ENCODE measurements around the gene CAMK2A.

Gene CAMK2A

GRCh38 chr5:150188146-150188842 is 101.3 kb downstream of the CAMK2A start:
- no peak for DNase-seq (ENCODE audit: low read depth in 2 of 2)

DNA sequence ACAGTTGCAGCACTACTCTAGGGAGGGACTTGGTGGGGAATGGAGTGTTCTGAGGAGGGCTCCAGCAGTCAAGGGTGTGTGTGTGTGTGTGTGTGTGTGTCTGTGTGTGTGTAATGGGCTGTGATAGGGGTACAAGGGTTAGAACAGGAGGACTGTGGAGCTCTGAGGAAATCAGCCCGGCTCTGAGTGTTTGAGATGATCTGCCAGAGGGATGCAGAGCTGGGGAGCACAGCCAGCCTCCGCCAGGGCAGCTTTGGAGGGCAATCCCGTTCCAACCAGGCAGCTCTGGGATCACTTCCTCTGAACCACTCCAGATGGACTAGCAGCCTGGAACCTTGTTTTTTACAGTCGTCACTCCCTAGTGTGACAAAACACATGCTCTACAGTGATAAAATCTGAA is 102.7 kb downstream of the CAMK2A start:
- no peak for DNase-seq (ENCODE audit: low read depth in 2 of 2)

- DNase-seq (ENCODE audit: low read depth in 2 of 2) = no peak
Observed at GRCh38 chr5:150186137-150186536, 103.4 kb downstream of the CAMK2A start.

DNA sequence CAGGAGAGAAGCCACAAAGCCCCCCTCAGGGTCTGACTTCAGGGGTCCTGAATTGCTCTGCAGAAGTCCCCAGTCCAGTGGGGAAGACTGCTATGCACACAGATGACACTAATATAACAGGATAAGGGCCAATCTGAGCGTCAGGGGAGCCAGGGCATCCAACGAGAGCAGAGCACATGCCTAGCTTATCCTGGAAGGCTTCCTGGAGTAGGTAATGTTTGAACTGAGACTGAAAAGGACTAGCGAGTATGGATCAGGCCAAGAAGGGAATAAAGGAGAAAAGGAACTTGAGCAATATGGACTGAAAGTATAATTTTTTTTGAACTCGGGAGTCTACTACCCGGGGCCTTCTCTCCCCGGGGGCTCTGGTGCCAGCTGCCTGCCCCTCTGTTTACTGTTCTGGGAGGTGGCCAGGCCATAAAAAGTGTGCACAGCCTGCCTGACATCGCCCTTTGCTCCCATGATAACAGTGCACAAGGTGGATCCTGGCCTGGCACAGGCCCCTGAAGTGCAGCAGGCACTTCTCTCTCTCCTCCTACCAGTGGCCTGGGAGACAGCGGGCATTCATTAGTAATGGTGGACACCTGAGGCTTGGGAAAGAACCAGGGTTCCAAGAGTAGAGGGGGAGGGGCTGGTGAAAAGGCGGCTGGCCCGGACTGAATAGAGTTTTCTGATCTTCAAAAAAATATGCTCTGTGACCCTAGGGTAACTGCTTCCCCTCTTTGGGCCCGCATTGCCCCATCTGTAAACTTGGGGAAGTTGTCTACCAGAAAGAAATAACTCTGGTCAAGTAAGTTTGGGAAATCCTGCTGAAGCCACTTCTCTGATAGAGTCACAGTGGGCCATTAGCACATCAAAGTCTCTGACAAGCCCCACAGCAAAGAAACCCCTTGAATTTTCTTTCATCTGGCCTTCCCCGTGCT is 104.3 kb downstream of the CAMK2A start:
- DNase-seq (ENCODE audit: low read depth in 2 of 2) = no peak

DNA sequence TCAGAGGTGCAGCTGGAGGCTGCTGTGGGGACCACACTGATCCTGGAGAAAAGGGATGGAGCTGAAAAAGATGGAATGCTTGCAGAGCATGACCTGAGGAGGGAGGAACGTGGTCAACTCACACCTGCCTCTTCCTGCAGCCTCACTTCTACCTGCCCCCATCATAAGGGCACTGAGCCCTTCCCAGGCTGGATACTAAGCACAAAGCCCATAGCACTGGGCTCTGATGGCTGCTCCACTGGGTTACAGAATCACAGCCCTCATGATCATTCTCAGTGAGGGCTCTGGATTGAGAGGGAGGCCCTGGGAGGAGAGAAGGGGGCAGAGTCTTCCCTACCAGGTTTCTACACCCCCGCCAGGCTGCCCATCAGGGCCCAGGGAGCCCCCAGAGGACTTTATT is 105.6 kb downstream of the CAMK2A start:
- no peak for DNase-seq (ENCODE audit: low read depth in 2 of 2)

DNA sequence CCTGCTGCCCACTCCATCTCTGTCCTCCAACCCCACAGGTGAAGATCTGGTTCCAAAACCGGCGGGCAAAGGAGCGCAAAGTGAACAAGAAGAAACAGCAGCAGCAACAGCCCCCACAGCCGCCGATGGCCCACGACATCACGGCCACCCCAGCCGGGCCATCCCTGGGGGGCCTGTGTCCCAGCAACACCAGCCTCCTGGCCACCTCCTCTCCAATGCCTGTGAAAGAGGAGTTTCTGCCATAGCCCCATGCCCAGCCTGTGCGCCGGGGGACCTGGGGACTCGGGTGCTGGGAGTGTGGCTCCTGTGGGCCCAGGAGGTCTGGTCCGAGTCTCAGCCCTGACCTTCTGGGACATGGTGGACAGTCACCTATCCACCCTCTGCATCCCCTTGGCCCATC is 106.1 kb downstream of the CAMK2A start:
- DNase-seq (ENCODE audit: low read depth in 2 of 2) = no peak

DNA sequence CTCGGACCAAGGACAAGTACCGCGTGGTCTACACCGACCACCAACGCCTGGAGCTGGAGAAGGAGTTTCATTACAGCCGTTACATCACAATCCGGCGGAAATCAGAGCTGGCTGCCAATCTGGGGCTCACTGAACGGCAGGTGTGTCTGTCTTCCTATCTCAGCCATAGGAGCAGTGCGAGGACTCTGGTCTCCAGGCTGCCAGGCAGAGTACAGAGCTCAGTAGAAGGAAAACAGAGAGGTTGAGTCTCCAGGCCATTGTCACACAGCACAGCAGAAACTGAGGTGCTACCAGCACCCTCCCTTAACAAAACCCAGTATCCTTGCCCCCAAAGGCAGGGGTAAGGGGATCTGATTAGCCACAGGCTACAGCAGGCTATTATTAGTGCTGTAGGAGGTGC is 106.8 kb downstream of the CAMK2A start:
- no peak for DNase-seq (ENCODE audit: low read depth in 2 of 2)

DNA sequence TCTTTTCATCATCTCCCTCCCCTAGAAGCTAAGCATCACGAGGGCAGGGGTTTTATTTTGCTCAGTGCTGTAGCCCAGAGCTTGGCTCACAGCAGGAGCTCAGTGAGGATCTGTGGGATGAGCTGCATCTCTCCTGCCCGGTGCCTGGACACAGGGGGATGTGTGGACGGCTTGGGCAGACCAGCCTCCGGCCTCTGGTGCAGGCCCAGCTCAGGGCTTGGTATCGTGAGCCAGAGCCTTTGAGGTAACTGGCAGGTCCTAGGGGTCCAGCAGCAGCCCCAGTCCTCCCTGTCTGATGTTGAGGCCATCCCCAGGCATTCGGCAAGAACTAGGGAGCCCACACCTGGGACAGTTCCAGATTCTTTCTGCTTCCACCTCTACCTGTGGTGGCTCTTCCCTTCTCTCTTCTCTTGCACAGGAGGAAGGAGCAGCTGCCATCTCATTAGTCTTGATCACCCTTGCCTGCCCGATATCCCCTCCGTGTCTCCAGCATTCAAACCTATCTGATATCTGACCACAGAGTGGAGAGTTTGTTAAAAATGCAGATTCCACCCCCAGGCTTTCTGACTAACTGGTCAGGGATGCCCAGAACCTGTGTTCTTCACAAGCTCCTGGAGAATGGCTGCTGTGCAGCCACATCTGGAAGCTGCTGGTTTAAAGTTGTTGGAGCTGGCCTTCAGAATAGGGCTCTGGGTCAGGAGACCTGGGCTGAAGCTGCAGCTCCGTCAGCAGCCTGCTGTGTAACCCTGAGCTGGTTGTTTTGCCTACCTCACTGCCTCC is 107.6 kb downstream of the CAMK2A start:
- no peak for DNase-seq (ENCODE audit: low read depth in 2 of 2)

DNA sequence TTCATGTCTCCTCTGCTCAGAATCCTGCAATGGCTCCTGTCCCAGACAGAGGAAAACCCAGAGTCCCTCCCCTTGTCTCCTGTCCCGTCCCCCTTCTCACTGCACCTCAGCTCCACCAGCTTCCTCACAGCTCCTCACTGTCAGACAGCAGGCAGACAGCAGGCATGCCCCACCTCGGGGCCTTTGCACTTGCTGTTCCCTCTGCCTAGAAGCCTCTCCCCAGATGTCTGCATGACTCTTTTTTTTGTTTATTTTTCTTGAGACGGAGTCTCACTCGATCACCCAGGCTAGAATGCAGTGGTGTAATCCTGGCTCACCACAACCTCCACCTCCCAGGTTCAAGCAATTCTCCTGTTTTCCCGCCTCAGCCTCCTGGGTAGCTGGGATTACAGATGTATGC is 108.5 kb downstream of the CAMK2A start:
- DNase-seq (ENCODE audit: low read depth in 2 of 2) = no peak

DNA sequence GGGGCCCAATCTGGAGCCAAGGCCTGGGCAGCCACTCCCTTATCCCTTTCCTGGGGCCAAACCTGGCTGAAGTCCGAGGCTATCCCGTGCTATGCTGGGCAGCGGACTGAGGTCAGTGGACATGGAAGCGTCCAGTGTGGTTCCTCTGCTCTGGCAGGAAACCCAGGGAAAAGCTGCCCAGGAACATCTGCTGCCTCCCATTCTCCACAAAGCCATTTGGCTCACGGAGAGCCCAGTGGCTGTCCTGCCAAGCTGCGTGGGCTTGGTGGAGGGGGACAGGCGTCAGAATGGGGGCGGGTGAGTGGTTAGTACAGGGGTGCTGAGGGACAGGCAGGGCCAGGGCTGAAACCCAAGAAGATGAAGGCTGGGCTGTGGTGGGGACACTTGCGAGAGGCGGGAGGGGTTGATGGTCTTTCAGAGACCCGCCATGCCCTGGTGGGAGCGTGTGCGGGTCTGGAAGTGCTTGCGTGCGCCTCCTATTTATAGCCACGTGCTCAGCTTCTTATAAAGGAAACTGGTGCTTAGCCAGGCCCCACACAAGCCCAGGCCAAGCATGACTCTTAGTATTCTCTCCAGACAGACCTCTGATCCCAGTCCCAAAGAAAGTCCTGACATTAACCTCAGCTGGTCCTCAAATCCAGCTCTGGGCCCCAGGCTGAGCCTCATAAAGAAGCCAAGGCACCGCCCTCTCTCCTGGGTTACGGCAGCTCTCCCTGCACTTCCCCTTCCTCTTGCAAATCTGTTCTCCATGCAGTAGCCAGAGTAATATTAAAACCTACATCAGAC is 109.1 kb downstream of the CAMK2A start:
- no peak for DNase-seq (ENCODE audit: low read depth in 2 of 2)

DNA sequence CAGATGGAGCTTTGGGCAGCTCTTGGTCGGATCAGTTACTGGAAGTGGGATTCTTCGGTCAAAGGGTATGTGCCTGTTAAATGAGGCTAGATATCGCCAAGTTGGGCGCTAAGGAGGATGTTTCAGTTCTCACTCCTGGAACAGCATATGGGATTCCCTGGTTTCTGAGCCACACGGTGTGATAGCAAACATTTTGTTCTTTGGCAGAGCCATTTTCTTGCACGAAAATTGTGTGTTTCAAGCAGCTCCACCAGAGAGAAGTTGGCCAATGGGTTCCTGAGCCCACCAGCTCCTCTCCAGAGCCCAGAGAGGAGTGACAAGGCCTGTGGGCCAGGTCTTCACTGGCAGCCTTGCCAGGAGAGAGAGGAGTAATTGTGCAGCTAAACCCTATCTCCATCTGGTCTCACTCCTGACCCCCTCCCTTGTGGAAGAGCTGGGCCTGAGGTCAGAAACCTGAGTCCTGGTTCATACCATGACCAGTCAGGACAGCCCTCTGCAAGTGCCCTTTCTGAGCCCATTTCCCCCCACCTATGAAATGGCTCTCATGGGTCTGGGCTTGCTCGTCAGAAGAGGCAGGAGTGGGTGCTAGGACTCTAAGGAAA is 110.5 kb downstream of the CAMK2A start:
- DNase-seq (ENCODE audit: low read depth in 2 of 2) = no peak

- DNase-seq (ENCODE audit: low read depth in 2 of 2) = no peak
Observed at GRCh38 chr5:150178262-150178661, 111.3 kb downstream of the CAMK2A start.

GRCh38 chr5:150177721-150178120 is 111.9 kb downstream of the CAMK2A start:
- no peak for DNase-seq (ENCODE audit: low read depth in 2 of 2)

- DNase-seq (ENCODE audit: low read depth in 2 of 2) = no peak
Observed at GRCh38 chr5:150176745-150177477, 112.7 kb downstream of the CAMK2A start.

DNA sequence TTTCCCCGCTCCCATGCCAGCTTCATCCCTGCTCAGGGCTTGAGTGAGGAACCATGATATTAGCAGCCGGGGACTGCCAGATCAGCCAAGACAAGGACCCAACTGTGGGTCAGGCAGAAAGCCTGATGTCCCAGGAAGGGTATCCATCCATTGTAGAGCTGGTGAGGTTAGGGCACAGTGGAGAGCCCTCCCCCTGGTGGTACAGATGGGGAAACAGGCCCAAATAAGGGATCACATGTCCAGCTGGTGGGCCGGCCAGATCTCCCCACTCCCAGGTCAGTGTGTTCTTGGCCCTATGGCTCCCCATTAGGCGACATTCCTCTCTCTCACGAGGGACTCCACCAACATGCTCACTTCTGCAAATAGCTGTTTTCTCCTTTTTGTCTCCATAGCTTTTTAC is 114.0 kb downstream of the CAMK2A start:
- DNase-seq (ENCODE audit: low read depth in 2 of 2) = no peak

DNA sequence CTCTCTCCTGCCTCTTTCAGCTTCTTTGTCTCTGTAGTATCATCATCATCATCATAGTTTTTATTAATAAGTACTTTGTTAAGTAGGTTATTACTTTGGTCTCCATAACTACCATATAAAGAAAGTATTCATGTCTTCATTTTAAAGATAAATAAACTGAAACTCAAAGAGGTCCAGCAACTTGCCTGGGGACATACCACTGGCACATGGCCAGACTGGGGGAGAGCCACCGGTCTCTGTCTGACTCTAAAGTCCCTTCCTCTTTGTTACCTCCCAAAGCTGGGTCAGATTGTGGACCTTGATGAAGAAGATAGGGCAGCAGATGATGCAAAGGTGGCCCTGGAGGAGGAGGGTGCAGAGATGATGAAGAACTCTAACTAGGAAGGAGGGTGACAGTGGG is 114.5 kb downstream of the CAMK2A start:
- no peak for DNase-seq (ENCODE audit: low read depth in 2 of 2)

DNA sequence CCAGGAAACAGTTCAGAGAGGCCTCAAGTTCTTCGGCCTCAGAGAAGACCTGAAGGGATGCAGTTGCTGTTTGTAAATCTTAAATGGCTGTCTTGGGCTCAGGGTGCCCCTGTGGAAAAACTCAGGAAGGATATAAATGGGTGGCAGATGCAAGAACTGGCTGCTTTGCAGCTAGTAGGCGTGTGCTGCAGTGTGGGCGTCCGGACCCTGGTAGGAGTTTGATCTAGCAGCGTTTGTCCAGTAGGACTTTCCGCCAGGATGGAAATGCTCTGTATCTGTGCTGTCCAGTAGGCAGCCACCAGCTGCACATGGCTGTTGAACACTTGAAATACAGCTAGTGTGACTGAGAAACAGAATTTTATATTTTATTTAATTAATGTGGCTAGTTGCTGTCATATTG is 115.3 kb downstream of the CAMK2A start:
- DNase-seq (ENCODE audit: low read depth in 2 of 2) = no peak

- DNase-seq (ENCODE audit: low read depth in 2 of 2) = no peak
Observed at GRCh38 chr5:150173161-150173560, 116.4 kb downstream of the CAMK2A start.

GRCh38 chr5:150172556-150172955 is 117.0 kb downstream of the CAMK2A start:
- DNase-seq (ENCODE audit: low read depth in 2 of 2) = no peak

DNA sequence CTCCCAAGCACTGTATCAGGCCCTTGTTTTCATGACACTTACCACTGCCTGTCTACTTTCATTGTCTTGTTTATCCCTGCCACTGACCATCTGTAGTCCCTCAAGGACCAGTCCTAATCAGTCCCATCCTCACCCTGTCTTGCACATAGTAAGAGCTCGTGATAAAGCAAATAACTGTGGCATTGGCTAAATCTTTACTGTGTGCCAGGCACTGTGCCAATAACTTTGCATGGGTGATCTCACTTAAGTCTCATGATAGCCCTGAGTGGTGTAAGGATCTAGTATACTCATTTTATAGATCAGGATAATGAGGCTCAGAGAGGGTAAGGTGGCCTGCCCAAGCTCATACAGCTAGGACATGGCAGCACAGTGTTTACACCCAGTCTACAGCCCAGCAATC is 117.4 kb downstream of the CAMK2A start:
- no peak for DNase-seq (ENCODE audit: low read depth in 2 of 2)

Data from stimulated activated CD8-positive, alpha-beta memory T cell treated with anti-CD3 and anti-CD28 coated beads, Interleukin-7, amount 100 ng/mL, for 1 hour (primary cell).